HG02798 (cell line): ENCODE measurements around the gene PIGR.

Source experiments
- ATAC-seq: cut with Tn5 transposase; IDR thresholded peaks from one replicate; pipeline ENCODE4 v1.9.1; 2021; ENCODE audit warnings: mild to moderate bottlenecking; ENCODE audit not compliant: unreplicated experiment, poor library complexity

PIGR gene, protein sequence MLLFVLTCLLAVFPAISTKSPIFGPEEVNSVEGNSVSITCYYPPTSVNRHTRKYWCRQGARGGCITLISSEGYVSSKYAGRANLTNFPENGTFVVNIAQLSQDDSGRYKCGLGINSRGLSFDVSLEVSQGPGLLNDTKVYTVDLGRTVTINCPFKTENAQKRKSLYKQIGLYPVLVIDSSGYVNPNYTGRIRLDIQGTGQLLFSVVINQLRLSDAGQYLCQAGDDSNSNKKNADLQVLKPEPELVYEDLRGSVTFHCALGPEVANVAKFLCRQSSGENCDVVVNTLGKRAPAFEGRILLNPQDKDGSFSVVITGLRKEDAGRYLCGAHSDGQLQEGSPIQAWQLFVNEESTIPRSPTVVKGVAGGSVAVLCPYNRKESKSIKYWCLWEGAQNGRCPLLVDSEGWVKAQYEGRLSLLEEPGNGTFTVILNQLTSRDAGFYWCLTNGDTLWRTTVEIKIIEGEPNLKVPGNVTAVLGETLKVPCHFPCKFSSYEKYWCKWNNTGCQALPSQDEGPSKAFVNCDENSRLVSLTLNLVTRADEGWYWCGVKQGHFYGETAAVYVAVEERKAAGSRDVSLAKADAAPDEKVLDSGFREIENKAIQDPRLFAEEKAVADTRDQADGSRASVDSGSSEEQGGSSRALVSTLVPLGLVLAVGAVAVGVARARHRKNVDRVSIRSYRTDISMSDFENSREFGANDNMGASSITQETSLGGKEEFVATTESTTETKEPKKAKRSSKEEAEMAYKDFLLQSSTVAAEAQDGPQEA

DNA sequence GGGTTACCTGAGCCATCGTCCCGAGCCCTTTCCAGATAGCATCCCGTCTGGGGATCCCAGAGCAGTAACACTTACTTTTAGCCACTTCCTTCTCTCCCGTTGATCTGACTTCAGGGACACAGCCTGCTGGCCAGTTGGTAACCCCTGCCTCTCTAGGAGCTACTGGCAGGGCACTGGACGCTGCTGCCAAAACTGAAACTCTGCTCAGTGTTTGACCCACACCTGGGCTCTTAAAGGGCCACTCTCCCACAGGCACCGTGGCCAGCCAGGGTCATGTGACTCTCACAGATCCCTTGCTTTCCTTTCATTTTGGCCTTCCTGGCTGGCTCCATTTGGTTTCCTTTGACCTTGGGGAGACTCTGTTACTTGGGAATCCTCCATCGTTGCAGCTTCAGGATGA is at the start of gene PIGR:
PIGR (minus strand) TSS at position 206 of the 400 bp plus-strand sequence. CDS start 5,935 bp downstream, outside the sequence.
- ATAC-seq: no peak

- ATAC-seq: no peak
Measured at GRCh38 chr1:206992790-206993189, 46.5 kb upstream of the PIGR start.

DNA sequence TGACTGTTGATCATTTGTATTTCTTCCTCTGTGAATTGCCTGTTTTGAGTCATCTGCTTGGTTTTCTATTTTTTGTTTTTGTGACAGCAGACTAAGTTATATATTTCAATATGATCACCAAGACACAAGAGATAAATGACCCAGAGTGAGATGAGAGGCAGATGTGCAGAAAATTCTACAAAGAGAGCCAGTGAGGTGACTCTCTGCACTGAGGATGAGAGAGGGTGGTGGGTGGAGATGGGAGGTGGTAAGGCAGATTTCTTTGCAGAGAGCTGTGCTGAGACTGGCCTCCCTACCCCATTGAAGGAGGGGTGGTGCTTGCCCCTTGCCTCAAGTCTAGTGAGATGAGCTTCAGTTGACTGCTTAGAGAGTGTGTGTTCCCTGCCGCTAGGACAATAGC is 41.6 kb upstream of the PIGR start:
- no peak for ATAC-seq

GRCh38 chr1:206986885-206987284 is 40.6 kb upstream of the PIGR start:
- no peak for ATAC-seq

DNA sequence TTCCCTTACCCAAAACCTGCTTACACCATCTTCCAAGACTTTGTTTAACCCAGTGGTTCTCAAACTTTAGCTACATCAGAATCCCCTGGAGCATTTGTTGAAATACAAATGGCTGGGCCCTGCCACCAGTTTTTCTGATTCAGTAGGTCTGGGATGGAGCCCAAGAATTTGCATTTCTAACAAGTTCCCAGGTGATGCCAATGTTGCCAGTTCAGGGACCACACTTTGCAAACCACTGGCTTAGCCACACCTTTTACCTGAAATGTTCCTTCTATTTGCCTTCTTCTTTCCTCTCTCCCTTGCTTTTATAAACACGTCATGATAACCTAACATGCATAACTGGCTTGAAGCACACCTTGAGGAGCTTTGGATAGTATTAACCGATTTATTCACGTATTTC is 40.1 kb upstream of the PIGR start:
- ATAC-seq: no peak

DNA sequence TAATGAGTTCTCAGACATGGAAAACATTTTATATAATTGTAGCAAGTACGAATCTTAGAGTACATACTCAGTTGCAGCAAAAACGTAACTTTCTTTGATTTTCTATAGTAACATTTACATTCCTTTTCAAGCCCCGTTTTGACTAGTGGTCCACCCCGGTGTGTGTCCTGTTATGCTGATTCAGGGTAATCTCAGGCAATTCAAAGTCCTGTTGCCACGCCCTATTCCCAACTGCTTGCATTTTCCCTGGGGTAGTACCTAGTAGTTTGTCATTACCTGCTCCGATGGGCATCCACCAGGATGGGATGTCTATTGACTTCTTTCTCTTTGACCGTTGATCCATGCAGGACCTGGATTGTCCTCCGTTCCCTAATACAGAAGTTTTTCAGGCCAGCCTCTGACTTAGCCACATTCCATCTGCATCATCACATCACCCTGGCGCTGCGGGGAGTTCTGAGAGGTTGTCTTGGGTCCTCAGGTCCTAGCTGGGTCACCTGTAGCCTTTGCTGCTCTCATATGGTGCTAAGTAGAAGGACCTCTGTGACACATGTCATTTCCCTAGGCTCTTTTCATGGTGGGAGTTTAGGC is 39.0 kb upstream of the PIGR start:
- ATAC-seq: no peak

DNA sequence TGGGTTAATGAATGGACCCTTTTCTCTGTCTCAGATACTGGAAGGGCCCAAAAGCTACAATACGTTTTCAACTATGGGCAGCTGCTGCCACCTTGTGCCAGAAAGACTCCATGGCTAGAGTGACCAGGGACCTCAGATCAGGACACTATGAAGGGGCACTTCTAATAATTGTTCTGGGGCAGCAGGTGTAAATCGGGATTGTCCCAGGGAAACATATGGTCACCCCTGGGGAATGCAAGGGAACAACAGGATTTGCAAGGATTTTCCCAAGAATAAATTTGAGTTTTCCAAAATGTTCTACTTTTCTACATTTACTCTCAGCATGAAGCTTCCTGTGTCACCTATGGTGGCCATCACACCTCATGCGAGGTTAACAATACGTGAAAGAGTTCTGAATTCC is 36.0 kb upstream of the PIGR start:
- ATAC-seq: peak; percentile 68

DNA sequence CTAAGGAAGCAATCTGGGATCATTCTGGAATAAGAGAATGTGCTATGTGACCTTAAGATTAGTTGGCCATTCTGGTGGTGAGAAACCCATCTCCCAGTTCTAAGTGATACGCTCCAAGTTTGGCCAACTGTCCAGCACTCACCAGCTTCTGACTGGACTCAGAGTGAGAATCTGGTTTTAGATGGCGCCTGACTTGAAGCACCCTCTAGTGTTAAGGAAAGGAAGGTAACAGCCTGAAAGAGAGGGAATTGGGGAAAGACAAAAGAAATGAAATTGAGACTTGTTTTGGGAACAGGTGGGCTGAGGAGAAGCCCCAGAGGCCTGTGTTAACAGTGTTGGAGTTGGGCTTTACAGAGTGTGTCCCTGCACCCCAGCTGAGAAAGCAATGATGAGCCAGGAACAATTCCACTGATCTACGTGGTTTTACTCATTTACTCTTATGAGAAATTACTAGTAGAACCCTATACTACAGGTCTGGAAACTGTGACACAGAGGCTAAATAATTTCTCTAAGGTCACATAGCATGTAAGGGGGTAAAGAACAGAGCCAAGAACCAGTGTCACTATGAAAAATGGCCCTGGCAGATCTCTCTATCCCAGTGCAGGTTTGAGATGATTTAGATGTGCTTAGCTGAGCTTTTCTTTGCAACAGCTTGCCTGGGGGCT is 33.2 kb upstream of the PIGR start:
- peak; percentile 39 for ATAC-seq

DNA sequence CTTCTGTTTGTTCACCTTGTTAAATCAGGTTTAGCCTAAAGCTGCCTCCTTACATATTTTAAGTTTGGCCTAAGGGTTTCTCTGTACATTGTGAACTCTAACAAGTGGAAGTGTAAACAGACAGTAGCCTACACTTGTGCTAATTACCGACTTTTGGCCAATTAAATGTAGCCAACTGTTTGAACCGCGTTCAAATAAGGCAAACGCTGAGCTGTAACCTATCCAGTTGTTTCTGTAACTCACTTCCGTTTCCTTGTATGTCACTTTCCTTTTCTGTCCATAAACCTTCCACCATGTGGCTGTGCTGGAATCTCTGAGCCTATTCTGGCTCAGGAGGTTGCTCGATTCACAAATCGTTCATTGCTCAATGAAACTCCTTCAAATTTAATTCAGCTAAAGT is 32.0 kb upstream of the PIGR start:
- ATAC-seq: no peak

GRCh38 chr1:206975306-206975705 is 29.0 kb upstream of the PIGR start:
- ATAC-seq: no peak

DNA sequence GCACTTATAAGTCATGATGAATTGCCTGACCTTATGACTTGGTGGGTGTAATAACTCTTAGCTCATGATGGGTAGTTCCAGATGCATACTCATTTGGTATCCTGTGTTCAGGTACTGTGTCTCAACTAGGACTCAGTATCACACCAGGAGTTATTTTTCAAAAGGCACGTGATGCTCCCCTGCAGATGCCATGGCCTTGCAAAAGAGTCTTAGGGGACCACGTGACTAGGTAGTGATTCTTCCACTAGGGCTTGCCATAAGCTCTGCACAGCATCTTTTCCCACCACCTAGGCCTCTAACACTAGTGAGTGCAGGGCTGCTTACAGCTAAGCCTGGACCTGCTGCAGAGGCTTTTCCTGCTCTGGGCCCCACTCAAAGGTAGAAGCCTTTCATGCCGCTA is 27.9 kb upstream of the PIGR start:
- no peak for ATAC-seq

- no peak for ATAC-seq
Measured at GRCh38 chr1:206972728-206973127, 26.5 kb upstream of the PIGR start.

DNA sequence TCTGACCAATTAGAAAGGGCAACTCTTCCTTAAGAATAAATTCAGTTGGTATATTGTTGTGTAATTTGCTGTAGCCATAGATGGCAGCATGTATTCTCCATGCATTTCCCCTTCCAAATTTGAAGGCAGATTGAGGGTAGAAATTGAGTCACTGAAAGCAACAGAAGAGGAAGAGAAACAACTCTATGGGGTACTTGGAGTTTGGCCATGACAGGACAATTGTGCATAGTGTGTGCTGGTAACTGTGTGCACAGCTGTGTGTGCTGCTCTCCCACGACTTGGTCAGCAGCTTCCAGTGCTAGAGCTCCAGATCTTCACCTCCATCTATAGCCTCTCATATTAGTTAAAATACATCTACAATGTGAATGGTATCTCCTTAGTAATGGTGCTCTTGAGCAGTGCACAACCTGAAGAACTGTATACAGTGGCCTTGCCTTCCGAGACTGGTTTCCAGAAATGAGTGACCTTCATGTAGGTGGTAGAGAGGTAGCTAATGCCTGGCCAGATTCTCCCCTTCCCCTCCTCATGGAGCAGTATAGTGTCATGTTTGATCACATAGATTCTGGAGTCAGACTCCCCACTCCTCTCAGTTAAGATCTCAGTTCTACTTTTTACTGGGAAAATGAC is 24.9 kb upstream of the PIGR start:
- peak; percentile 59 for ATAC-seq

DNA sequence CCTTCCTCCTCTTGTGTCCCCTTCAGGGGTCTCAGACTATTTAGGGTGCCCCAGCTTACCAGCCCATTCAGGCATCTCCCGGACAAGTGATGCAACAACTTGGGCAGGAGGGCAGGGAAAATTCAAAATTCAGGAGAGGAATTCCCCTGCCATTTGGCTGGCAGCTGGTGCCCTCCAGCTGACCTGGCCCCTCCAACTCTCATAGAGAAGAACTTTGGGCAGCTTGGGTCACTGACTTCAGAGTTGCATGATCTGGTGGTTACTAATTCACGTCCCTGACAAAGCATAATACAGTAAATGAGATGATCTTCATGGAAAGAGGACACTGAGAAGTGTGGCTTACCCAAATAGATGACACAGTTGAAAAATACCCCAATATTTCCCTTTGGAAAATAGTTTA is 24.2 kb upstream of the PIGR start, which contains the start of gene FCAMR:
FCAMR (minus strand) TSS at position 15 of the 400 bp plus-strand sequence. CDS start 335 bp downstream, outside the sequence.
- ATAC-seq: no peak

DNA sequence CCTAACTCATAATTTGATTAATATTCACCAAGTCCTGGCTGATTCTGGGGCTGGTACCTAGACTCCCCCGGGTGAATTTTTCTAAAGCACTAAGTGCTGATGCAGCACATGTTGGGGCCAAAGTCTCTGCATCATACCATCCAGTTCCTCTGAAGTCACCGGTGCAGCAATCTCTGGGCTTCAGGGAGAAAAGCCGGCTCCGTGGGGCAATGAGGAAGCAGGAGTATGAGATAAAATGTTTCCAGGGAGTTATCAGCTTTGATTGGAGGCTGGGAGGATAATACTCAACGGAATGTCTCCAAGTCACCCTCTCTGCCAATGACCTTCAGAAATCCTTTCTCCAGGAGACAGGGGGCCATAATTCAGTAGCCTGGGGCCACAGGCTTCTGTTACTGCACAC is 22.8 kb upstream of the PIGR start:
- no peak for ATAC-seq

DNA sequence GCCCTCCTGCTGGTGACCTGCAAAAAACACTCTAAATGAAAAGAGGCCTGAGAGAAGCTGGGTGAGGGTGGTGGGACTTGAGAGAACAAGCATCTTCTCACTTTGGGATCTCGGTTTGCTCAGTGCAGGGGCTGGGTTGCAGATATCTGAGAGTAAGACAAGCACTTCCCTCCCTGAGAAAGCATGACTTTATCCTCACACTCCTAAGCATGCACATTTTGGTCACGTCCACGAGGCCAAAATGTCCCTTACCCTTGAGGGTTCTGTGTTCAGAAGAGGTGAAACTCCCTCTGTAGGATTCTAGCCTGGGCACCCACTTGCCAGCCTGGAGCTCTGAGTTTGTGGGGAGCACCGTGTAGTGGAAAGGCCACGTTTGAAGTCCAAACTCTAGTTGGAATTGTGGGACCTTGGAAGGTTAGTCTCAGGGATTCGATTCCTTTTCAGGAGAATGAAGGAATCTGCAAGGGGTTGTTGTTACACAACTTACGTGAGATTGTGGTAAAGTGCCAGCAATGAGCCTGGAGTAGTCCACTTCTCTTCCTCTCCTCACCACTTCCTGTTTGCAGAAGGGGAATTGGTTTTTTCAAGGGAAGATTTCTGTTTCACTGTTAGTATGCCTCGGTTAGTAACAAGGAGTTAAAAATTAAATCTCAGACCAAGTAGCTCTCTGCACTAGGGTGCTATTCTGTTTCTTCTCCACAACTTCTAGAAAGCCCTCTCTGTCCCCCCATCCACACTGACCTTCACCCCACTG is 21.0 kb upstream of the PIGR start:
- peak; percentile 41 for ATAC-seq

GRCh38 chr1:206965781-206966180 is 19.5 kb upstream of the PIGR start:
- ATAC-seq: no peak

- ATAC-seq: no peak
Measured at GRCh38 chr1:206963740-206964139, 17.5 kb upstream of the PIGR start.

DNA sequence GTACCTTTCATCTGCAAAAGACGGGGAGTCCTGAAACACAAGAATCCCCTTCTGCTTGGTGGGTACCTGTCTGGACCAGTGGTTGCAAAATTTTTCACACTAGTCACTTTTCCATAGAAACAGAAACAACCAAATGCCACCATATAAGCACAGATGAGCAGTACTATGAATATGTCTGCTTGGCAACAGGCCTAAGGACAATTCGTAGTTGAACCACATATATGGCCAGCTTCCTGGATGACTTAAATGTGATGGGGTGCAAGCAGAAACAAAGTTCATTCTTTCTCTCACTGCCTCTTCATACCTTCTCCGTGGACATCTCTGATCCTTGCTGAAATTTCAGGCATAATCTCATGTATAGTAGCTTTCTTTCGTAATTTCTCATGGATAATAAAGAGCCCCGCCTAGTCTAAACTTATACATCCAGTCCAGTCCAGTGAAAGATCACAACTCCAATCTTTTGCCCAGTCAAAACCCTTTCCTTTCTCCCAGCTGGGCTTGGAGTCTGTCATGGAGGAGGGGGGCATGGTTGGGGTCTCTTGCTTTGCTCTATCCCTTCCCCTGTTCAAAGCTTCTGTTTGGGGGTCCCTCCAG is 16.9 kb upstream of the PIGR start:
- no peak for ATAC-seq
